ENCODE measurements around the gene PITPNB. TPM values are rescaled to one million over a fixed set of nuclear protein-coding genes. Genes with fewer than 3 reads are reported as not detected.

Gene PITPNB
- total and polyA plus RNA-seq, 2 experiments from 2014 or later: 50.9 to 56.0 TPM

DNA sequence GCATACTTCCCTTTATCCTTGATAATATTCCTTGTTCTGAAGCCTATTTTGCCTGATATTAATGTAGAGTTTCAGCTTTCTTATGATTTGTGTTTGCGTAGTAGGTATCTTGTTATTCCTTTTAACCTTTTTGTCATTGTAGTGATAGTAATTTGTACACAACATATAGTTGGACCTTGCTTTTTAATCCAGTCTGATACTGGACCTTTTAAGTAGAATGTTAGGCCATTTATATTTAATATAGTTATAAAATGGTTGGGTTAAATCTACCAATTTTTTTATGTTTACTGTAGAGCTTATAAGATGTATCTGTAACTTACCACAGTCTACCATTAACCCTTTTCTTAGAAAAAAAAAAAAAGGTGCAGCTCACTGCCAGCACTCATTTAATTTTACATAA lies 8.6 kb upstream of the PITPNB start:
- Mint-ChIP-seq H3K9me3 (no peaks in the 10 kb centered on the region; the same call in 2 of the 3 replicates), H3K4me1 (peaks cover 15% of the 10 kb centered on the region), H3K27ac (no peak overlapping the region), H3K4me3 (no peak overlapping the region), H3K27me3 (ENCODE audit: insufficient read depth, low read depth, poor library complexity) (peaks cover 2% of the 10 kb centered on the region), H3K36me3 (ENCODE audit: low read depth) (peaks cover 21% of the 10 kb centered on the region; the same call in 2 of the 3 replicates)
- Histone ChIP-seq H2AFZ (no peak overlapping the region), H3K36me3 (ENCODE audit: insufficient read depth) (no peaks in the 10 kb centered on the region), H3K9me2 (ENCODE audit: insufficient read depth) (no peaks in the 10 kb centered on the region), H3K27ac (ENCODE audit: low read depth) (no peak overlapping the region), H3K4me1 (ENCODE audit: insufficient read depth) (peaks cover 15% of the 10 kb centered on the region), H3K4me3 (no peak overlapping the region), H3F3A (replicated peaks; ENCODE audit: low read depth) (no peaks in the 10 kb centered on the region), H3K27me3 (ENCODE audit: insufficient read depth) (no peaks in the 10 kb centered on the region), H3K4me2 (no peak overlapping the region), H4K20me1 (replicated peaks; ENCODE audit: insufficient read depth) (no peaks in the 10 kb centered on the region), H3K79me2 (replicated peaks; ENCODE audit: insufficient read depth) (peaks cover 17% of the 10 kb centered on the region)
- no peak for ATAC-seq
- no peak for DNase-seq (ENCODE audit: low spot score)
- no peak for TF ChIP-seq EZH2phosphoT487 (IDR thresholded peaks at IDR 0.05; ENCODE audit: unreplicated experiment)
- TF ChIP-seq POLR2AphosphoS5 (IDR thresholded peaks at IDR 0.05; ENCODE audit: low read depth): no peak
- no peak for TF ChIP-seq ZNF114 (CRISPR knock-in tag; IDR thresholded peaks at IDR 0.05)
- TF ChIP-seq, protein P1, sequence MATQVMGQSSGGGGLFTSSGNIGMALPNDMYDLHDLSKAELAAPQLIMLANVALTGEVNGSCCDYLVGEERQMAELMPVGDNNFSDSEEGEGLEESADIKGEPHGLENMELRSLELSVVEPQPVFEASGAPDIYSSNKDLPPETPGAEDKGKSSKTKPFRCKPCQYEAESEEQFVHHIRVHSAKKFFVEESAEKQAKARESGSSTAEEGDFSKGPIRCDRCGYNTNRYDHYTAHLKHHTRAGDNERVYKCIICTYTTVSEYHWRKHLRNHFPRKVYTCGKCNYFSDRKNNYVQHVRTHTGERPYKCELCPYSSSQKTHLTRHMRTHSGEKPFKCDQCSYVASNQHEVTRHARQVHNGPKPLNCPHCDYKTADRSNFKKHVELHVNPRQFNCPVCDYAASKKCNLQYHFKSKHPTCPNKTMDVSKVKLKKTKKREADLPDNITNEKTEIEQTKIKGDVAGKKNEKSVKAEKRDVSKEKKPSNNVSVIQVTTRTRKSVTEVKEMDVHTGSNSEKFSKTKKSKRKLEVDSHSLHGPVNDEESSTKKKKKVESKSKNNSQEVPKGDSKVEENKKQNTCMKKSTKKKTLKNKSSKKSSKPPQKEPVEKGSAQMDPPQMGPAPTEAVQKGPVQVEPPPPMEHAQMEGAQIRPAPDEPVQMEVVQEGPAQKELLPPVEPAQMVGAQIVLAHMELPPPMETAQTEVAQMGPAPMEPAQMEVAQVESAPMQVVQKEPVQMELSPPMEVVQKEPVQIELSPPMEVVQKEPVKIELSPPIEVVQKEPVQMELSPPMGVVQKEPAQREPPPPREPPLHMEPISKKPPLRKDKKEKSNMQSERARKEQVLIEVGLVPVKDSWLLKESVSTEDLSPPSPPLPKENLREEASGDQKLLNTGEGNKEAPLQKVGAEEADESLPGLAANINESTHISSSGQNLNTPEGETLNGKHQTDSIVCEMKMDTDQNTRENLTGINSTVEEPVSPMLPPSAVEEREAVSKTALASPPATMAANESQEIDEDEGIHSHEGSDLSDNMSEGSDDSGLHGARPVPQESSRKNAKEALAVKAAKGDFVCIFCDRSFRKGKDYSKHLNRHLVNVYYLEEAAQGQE (IDR thresholded peaks at IDR 0.05; ENCODE audit: unreplicated experiment): no peak
- TF ChIP-seq STAT1 (IDR thresholded peaks at IDR 0.05; ENCODE audit: unreplicated experiment): no peak
- TF ChIP-seq EZH2 (IDR thresholded peaks at IDR 0.05; ENCODE audit: low read depth, unreplicated experiment): no peak
- TF ChIP-seq CREB1 (CRISPR knock-in tag; IDR thresholded peaks at IDR 0.05; ENCODE audit: low read depth): no peak
- TF ChIP-seq JUNB (IDR thresholded peaks at IDR 0.05; ENCODE audit: unreplicated experiment): no peak
- TF ChIP-seq, protein P2, sequence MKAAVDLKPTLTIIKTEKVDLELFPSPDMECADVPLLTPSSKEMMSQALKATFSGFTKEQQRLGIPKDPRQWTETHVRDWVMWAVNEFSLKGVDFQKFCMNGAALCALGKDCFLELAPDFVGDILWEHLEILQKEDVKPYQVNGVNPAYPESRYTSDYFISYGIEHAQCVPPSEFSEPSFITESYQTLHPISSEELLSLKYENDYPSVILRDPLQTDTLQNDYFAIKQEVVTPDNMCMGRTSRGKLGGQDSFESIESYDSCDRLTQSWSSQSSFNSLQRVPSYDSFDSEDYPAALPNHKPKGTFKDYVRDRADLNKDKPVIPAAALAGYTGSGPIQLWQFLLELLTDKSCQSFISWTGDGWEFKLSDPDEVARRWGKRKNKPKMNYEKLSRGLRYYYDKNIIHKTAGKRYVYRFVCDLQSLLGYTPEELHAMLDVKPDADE (IDR thresholded peaks at IDR 0.05): no peak

DNA sequence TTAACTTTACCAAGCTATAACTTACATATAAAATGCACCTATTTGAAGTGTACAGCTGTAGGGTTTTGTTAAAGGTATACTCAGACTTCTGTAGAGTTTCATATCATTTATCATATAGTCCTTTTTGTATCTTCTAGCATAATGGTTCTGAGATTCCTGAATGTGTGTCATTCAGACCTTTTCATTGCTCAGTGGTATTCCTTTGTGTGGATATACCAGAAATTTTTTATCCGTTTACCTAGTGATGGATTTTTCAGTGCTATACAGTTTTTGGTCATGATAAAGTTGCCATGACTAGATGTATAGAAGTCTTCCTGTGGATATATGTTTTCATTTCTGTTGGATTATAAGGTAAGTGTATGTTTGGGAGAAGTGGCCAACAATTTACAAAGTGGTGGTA lies 6.3 kb upstream of the PITPNB start:
- H3F3A ChIP-seq (replicated peaks; ENCODE audit: low read depth): no peaks in the 10 kb centered on the region
- peaks cover 14% of the 10 kb centered on the region for H3K4me1 ChIP-seq (ENCODE audit: insufficient read depth)
- H3K9me2 ChIP-seq (ENCODE audit: insufficient read depth): no peaks in the 10 kb centered on the region
- no peaks in the 10 kb centered on the region; the same call in 2 of the 3 replicates for H3K9me3 Mint-ChIP-seq
- no peak for ATAC-seq
- no peak overlapping the region for H3K4me3 ChIP-seq
- no peaks in the 10 kb centered on the region for H3K27me3 ChIP-seq (ENCODE audit: insufficient read depth)
- peaks cover 10% of the 10 kb centered on the region for H3K4me1 Mint-ChIP-seq
- H3K36me3 ChIP-seq (ENCODE audit: insufficient read depth): no peaks in the 10 kb centered on the region
- H4K20me1 ChIP-seq (replicated peaks; ENCODE audit: insufficient read depth): no peaks in the 10 kb centered on the region; the same call in 1 of the 2 replicates
- H3K36me3 Mint-ChIP-seq (ENCODE audit: low read depth): peaks cover 28% of the 10 kb centered on the region
- H3K27me3 Mint-ChIP-seq (ENCODE audit: insufficient read depth, low read depth, poor library complexity): peaks cover 2% of the 10 kb centered on the region
- no peak overlapping the region for H3K4me2 ChIP-seq
- H3K79me2 ChIP-seq (replicated peaks; ENCODE audit: insufficient read depth): peaks cover 39% of the 10 kb centered on the region
- H2AFZ ChIP-seq: no peak overlapping the region
- no peak overlapping the region for H3K27ac Mint-ChIP-seq
- H3K4me3 Mint-ChIP-seq: no peak overlapping the region
- no peak for DNase-seq (ENCODE audit: low spot score)
- H3K27ac ChIP-seq (ENCODE audit: low read depth): no peak overlapping the region
- TF ChIP-seq POLR2AphosphoS5 (IDR thresholded peaks at IDR 0.05; ENCODE audit: low read depth): no peak
- TF ChIP-seq ZNF331 (CRISPR knock-in tag; IDR thresholded peaks at IDR 0.05; ENCODE audit: low read depth): no peak
- TF ChIP-seq EZH2 (IDR thresholded peaks at IDR 0.05; ENCODE audit: low read depth, unreplicated experiment): no peak
- TF ChIP-seq, protein P1 (IDR thresholded peaks at IDR 0.05; ENCODE audit: unreplicated experiment): no peak
- TF ChIP-seq, protein P3, sequence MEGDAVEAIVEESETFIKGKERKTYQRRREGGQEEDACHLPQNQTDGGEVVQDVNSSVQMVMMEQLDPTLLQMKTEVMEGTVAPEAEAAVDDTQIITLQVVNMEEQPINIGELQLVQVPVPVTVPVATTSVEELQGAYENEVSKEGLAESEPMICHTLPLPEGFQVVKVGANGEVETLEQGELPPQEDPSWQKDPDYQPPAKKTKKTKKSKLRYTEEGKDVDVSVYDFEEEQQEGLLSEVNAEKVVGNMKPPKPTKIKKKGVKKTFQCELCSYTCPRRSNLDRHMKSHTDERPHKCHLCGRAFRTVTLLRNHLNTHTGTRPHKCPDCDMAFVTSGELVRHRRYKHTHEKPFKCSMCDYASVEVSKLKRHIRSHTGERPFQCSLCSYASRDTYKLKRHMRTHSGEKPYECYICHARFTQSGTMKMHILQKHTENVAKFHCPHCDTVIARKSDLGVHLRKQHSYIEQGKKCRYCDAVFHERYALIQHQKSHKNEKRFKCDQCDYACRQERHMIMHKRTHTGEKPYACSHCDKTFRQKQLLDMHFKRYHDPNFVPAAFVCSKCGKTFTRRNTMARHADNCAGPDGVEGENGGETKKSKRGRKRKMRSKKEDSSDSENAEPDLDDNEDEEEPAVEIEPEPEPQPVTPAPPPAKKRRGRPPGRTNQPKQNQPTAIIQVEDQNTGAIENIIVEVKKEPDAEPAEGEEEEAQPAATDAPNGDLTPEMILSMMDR (conservative IDR thresholded peaks at IDR 0.05; ENCODE audit: low read depth in 2 of 2): no peak
- TF ChIP-seq EZH2phosphoT487 (IDR thresholded peaks at IDR 0.05; ENCODE audit: unreplicated experiment): no peak
- no peak for TF ChIP-seq JUNB (IDR thresholded peaks at IDR 0.05; ENCODE audit: unreplicated experiment)
- no peak for TF ChIP-seq CREB1 (CRISPR knock-in tag; IDR thresholded peaks at IDR 0.05; ENCODE audit: low read depth)
- no peak for TF ChIP-seq ZNF114 (CRISPR knock-in tag; IDR thresholded peaks at IDR 0.05)
- TF ChIP-seq, protein P2 (IDR thresholded peaks at IDR 0.05): no peak
